B cell (primary cell): ENCODE data around the gene RGS10. TPM values are rescaled to one million over a fixed set of nuclear protein-coding genes. Genes with fewer than 3 reads are reported as not detected.

ENCODE experiments used
- ATAC-seq: fragments of 200-7000 bp; cut with Tn5 transposase; one replicate; pipeline ENCODE4 v1.10.0; 2021; ENCODE audit warnings: low read depth, mild to moderate bottlenecking, moderate number of reproducible peaks, moderate library complexity
- CTCF ChIA-PET: fragments of 350-600 bp; sonication (Branson Sonifier 250); formaldehyde crosslinking; loops from one replicate; lab custom pipeline; 2021; ENCODE audit warnings: antibody characterized with exemption, inconsistent platforms; lab: Charles Lee
- POLR2A ChIA-PET: fragments of 350-600 bp; sonication (Branson Sonifier 250); formaldehyde crosslinking; loops from one replicate; lab custom pipeline; 2021; ENCODE audit warnings: antibody characterized with exemption; lab: Charles Lee
- DNase-seq: peaks from one replicate; pipeline ENCODE4 v3.0.0; 2013
- H2AFZ ChIP-seq: 2 replicates; pipeline ENCODE4 v1.6.1; 2012; ENCODE audit warnings: mild to moderate bottlenecking, low read depth, low read length; ENCODE audit not compliant: insufficient read depth, poor library complexity, severe bottlenecking
- H3K27ac ChIP-seq, 2 donors: 1 replicate in 1 of 2; 2 replicates in 1 of 2; pipeline ENCODE4 v1.5.1; 2012 to 2013; ENCODE audit warnings: low read length in 2 of 2, mild to moderate bottlenecking in 2 of 2, moderate library complexity in 1 of 2
- H3K27me3 ChIP-seq, 4 experiments: fragments of 200-600 bp in 1 of 4; sonication (generic) in 1 of 4; replicated peaks in 1 of 4; 1 replicate in 2 of 4; 2 replicates in 2 of 4; pipeline versions ENCODE4 v1.6.1 to v1.7.0; 2013 to 2016; ENCODE audit warnings: low read length in 3 of 4, mild to moderate bottlenecking in 2 of 4, mixed read lengths in 1 of 4, moderate library complexity in 1 of 4; ENCODE audit not compliant: insufficient read depth in 4 of 4, control insufficient read depth in 3 of 4; ENCODE audit errors: control extremely low read depth in 1 of 4
- H3K36me3 ChIP-seq, 2 experiments: replicated peaks in 1 of 2; 1 replicate in 1 of 2; 2 replicates in 1 of 2; pipeline versions ENCODE4 v1.6.1 to v1.7.1; 2013; ENCODE audit warnings: low read length in 1 of 2; ENCODE audit not compliant: insufficient read depth in 2 of 2, control insufficient read depth in 1 of 2; ENCODE audit errors: control extremely low read depth in 1 of 2, extremely low read depth in 1 of 2
- H3K4me1 ChIP-seq, 2 donors: fragments of 200-600 bp in 1 of 2; sonication (generic) in 1 of 2; 1 replicate in 1 of 2; 2 replicates in 1 of 2; pipeline versions ENCODE4 v1.5.1 to v1.6.1; 2013 to 2017; ENCODE audit warnings: low read length in 2 of 2; ENCODE audit not compliant: control insufficient read depth in 2 of 2, insufficient read depth in 2 of 2
- H3K4me2 ChIP-seq: replicated peaks from 2 replicates; pipeline ENCODE3; 2012; ENCODE audit warnings: mild to moderate bottlenecking, low read depth, low read length; ENCODE audit not compliant: poor library complexity, severe bottlenecking
- H3K4me3 ChIP-seq, 5 experiments: fragments of 200-600 bp in 1 of 5; sonication (generic) in 1 of 5; 1 replicate in 3 of 5; 2 replicates in 2 of 5; pipeline versions ENCODE4 v1.5.1 to v1.7.0; 2011 to 2016; ENCODE audit warnings: low read length in 4 of 5, mild to moderate bottlenecking in 4 of 5, low read depth in 2 of 5, control low read depth in 1 of 5, moderate library complexity in 1 of 5; ENCODE audit not compliant: insufficient read depth in 1 of 5; ENCODE audit errors: control extremely low read depth in 1 of 5, extremely low read depth in 1 of 5
- H3K79me2 ChIP-seq: fragments of 200-600 bp; sonication (generic); one replicate; pipeline ENCODE4 v1.6.0; 2016; ENCODE audit warnings: low read length; ENCODE audit not compliant: control insufficient read depth, insufficient read depth
- H3K9ac ChIP-seq: fragments of 200-600 bp; sonication (generic); 2 replicates; pipeline ENCODE4 v1.6.1; 2017; ENCODE audit warnings: mild to moderate bottlenecking, low read length, moderate library complexity
- H3K9me3 ChIP-seq, 3 donors: one replicate each; pipeline versions ENCODE4 v1.6.1 to v1.7.1; 2013; ENCODE audit warnings: low read length in 2 of 3; ENCODE audit not compliant: control insufficient read depth in 2 of 3, insufficient read depth in 1 of 3; ENCODE audit errors: control extremely low read depth in 1 of 3
- H4K20me1 ChIP-seq: 2 replicates; pipeline ENCODE4 v1.6.0; 2012; ENCODE audit warnings: mild to moderate bottlenecking, low read length; ENCODE audit not compliant: insufficient read depth, control insufficient read depth, poor library complexity, severe bottlenecking
- H3K27ac Mint-ChIP-seq: one replicate; pipeline ENCODE4 v1.8.0; 2021; ENCODE audit warnings: mixed read lengths
- H3K27me3 Mint-ChIP-seq: one replicate; pipeline ENCODE4 v1.8.0; 2021; ENCODE audit warnings: mixed read lengths
- H3K4me1 Mint-ChIP-seq: one replicate; pipeline ENCODE4 v1.8.0; 2021; ENCODE audit warnings: mixed read lengths
- H3K4me3 Mint-ChIP-seq: one replicate; pipeline ENCODE4 v1.8.0; 2021; ENCODE audit warnings: mixed read lengths
- H3K9me3 Mint-ChIP-seq: one replicate; pipeline ENCODE4 v1.8.0; 2022; ENCODE audit warnings: mixed read lengths; ENCODE audit not compliant: insufficient read depth
- CTCF ChIP-seq: fragments of 200-600 bp; IDR thresholded peaks from one replicate; pipeline ENCODE4 v1.8.0; 2022; ENCODE audit warnings: antibody characterized with exemption, mild to moderate bottlenecking
- EZH2 ChIP-seq: IDR thresholded peaks from 2 replicates; pipeline ENCODE4 v1.6.1; 2012; ENCODE audit warnings: borderline replicate concordance, low read depth, mild to moderate bottlenecking, moderate library complexity, low read length; ENCODE audit not compliant: insufficient read depth, poor library complexity, severe bottlenecking
- WGBS: methylation state at CpG from one replicate; pipeline ENCODE4 v1.1.5; 2013; ENCODE audit warnings: missing lambda C conversion rate; ENCODE audit not compliant: insufficient coverage; 5-methylcytosine and 5-hydroxymethylcytosine counted together
- intact Hi-C: fragments of 100-400 bp; cut with micrococcal nuclease; formaldehyde crosslinking; loops from one replicate; pipeline ENCODE4 v1.10.0; 2022
- polyA plus RNA-seq: library from polyadenylated mRNA; depleted of rRNA; stranded (reverse); fragments of >200 nt; gene quantifications from 2 replicates; pipeline ENCODE4 v1.2.3, GENCODE V29; 2012
- total RNA-seq, 2 donors: library from RNA; stranded (reverse); fragments of 120-200 nt in 1 of 2; gene quantifications; 1 replicate in 1 of 2; 2 replicates in 1 of 2; pipeline versions ENCODE4 v1.2.3 to v1.2.4, GENCODE V29; 2013 to 2022

RGS10 gene
- total and polyA plus RNA-seq, 2 donors (not counting 1 experiment from before 2014, with no cell fraction given): 10.9 to 20.3 TPM

GRCh38 chr10:119550827-119551226 lies 8.3 kb upstream of the RGS10 start:
- peaks cover 17% of the 10 kb centered on the region for H3K27me3 Mint-ChIP-seq
- H3K27ac Mint-ChIP-seq: no peak overlapping the region
- H3K4me3 ChIP-seq: no peak overlapping the region
- H3K36me3 ChIP-seq: no peaks in the 10 kb centered on the region
- ATAC-seq (no peak), DNase-seq (no peak)
- H3K4me1 ChIP-seq: no peaks in the 10 kb centered on the region
- H2AFZ ChIP-seq: no peak overlapping the region
- no peak overlapping the region for H3K9ac ChIP-seq
- no peak for TF ChIP-seq CTCF
- no peak for TF ChIP-seq EZH2
- ChIA-PET CTCF (interaction anchor here (0.6 kb wide), 1 partner anchor 250 kb away, joined by 3 read pairs; no protein-coding TSS in a partner anchor), POLR2A (no interaction called here)
- H3K9me3 ChIP-seq: no peaks in the 10 kb centered on the region
- WGBS: 73% methylated on average over 4 of the region's 4 CpGs
- H4K20me1 ChIP-seq: no peaks in the 10 kb centered on the region
- no peaks in the 10 kb centered on the region for H3K9me3 Mint-ChIP-seq
- H3K27ac ChIP-seq: no peak overlapping the region
- H3K4me1 Mint-ChIP-seq: no peaks in the 10 kb centered on the region
- H3K4me2 ChIP-seq: no peak overlapping the region
- intact Hi-C loops: no loop called here
- H3K4me3 Mint-ChIP-seq: no peak overlapping the region
- H3K27me3 ChIP-seq: peaks cover 0 to 3% (median 0%) of the 10 kb centered on the region in 4 experiments
- H3K79me2 ChIP-seq: no peaks in the 10 kb centered on the region

- H3K79me2 ChIP-seq: no peaks in the 10 kb centered on the region
These were observed 6.9 kb upstream of the RGS10 start for GRCh38 chr10:119549247-119549999.

More at GRCh38 chr10:119549247-119549999, 6.9 kb upstream of the RGS10 start:
- H3K4me1 Mint-ChIP-seq: no peaks in the 10 kb centered on the region
- ChIA-PET CTCF (interaction anchor here (0.5 kb wide), 1 partner anchor 23 kb away, joined by 5 read pairs; no protein-coding TSS in a partner anchor), POLR2A (interaction anchor here (0.6 to 0.7 kb wide), 2 partner anchors 10 to 378 kb away, joined by 3 read pairs; no protein-coding TSS in a partner anchor)
- Histone ChIP-seq H3K9ac (no peak overlapping the region), H3K4me3 (no peak overlapping the region), H3K9me3 (no peaks in the 10 kb centered on the region), H2AFZ (no peak overlapping the region), H3K27ac (no peak overlapping the region), H3K4me2 (no peak overlapping the region), H4K20me1 (no peaks in the 10 kb centered on the region), H3K36me3 (no peaks in the 10 kb centered on the region), H3K27me3 (peaks cover 0 to 3% (median 0%) of the 10 kb centered on the region in 4 experiments), H3K4me1 (no peaks in the 10 kb centered on the region)
- ATAC-seq (no peak), DNase-seq (no peak)
- H3K4me3 Mint-ChIP-seq: no peak overlapping the region
- intact Hi-C loops: no loop called here
- no peak overlapping the region for H3K27ac Mint-ChIP-seq
- no peaks in the 10 kb centered on the region for H3K9me3 Mint-ChIP-seq
- H3K27me3 Mint-ChIP-seq: peaks cover 17% of the 10 kb centered on the region
- 100% methylated on average over 1 of the region's 2 CpGs for WGBS
- no peak for TF ChIP-seq CTCF
- no peak for TF ChIP-seq EZH2
